T-helper 1 cell (primary cell): ENCODE results near the gene HTT.

Experiments used
- DNase-seq, 5 donors: peaks; one replicate each; pipeline ENCODE4 v3.0.0-alpha.2; 2012 to 2020

The HTT gene

GRCh38 chr4:3253808-3254207 lies 179.3 kb downstream of the HTT start:
- no peak for DNase-seq

GRCh38 chr4:3254302-3255131 lies 180.0 kb downstream of the HTT start:
- DNase-seq: no peak

- no peak for DNase-seq
Measured at GRCh38 chr4:3255611-3256186, 181.2 kb downstream of the HTT start.

- no peak for DNase-seq
Measured at GRCh38 chr4:3256230-3257102, 182.0 kb downstream of the HTT start.

GRCh38 chr4:3257103-3257555 lies 182.6 kb downstream of the HTT start:
- no peak for DNase-seq

- no peak for DNase-seq
Measured at GRCh38 chr4:3257556-3258482, 183.3 kb downstream of the HTT start.

- no peak for DNase-seq
Measured at GRCh38 chr4:3261411-3262207, 187.1 kb downstream of the HTT start.

- no peak for DNase-seq
Measured at GRCh38 chr4:3262208-3263052, 187.9 kb downstream of the HTT start.

- DNase-seq: no peak
Measured at GRCh38 chr4:3263053-3263875, 188.8 kb downstream of the HTT start.

GRCh38 chr4:3263876-3264193 lies 189.4 kb downstream of the HTT start:
- no peak for DNase-seq

- DNase-seq: no peak
Measured at GRCh38 chr4:3266076-3266475, 191.6 kb downstream of the HTT start.

- DNase-seq: no peak
Measured at GRCh38 chr4:3267576-3268394, 193.3 kb downstream of the HTT start.

- no peak for DNase-seq
Measured at GRCh38 chr4:3268395-3269104, 194.1 kb downstream of the HTT start.

- no peak for DNase-seq
Measured at GRCh38 chr4:3269105-3269927, 194.8 kb downstream of the HTT start.

- DNase-seq: no peak
Measured at GRCh38 chr4:3269991-3270611, 195.6 kb downstream of the HTT start.

- no peak for DNase-seq
Measured at GRCh38 chr4:3271131-3271530, 196.7 kb downstream of the HTT start.

GRCh38 chr4:3276986-3277385 lies 202.5 kb downstream of the HTT start:
- no peak for DNase-seq
